BLaER1 treated with 17β-estradiol and CSF1 and Interleukin-3, amounts not matched to agents 10 nM and 100 nM (cell line): ENCODE results near the gene GAREM2.

Experiments
- H3K27ac ChIP-seq, 11 experiments: shearing (Covaris generic); formaldehyde crosslinking; 2 replicates each; pipeline ENCODE4 v1.8.1; 2022
- H3K27me3 ChIP-seq, 11 experiments: shearing (Covaris generic); formaldehyde crosslinking; 2 replicates each; pipeline ENCODE4 v1.8.1; 2022
- H3K36me3 ChIP-seq, 11 experiments: shearing (Covaris generic); formaldehyde crosslinking; 2 replicates each; pipeline ENCODE4 v1.8.1; 2022
- H3K4me1 ChIP-seq, 10 experiments: shearing (Covaris generic); formaldehyde crosslinking; 2 replicates each; pipeline ENCODE4 v1.8.1; 2022
- H3K4me2 ChIP-seq, 11 experiments: shearing (Covaris generic); formaldehyde crosslinking; 2 replicates each; pipeline ENCODE4 v1.8.1; 2022
- H3K4me3 ChIP-seq, 10 experiments: shearing (Covaris generic); formaldehyde crosslinking; 2 replicates each; pipeline ENCODE4 v1.8.1; 2022
- H3K9ac ChIP-seq, 11 experiments: shearing (Covaris generic); formaldehyde crosslinking; 2 replicates each; pipeline ENCODE4 v1.8.1; 2022
- H3K9me3 ChIP-seq, 11 experiments: shearing (Covaris generic); formaldehyde crosslinking; replicated peaks in 1 of 11; 2 replicates each; pipeline ENCODE4 v1.8.1; 2022
- H4K20me1 ChIP-seq, 11 experiments: shearing (Covaris generic); formaldehyde crosslinking; 2 replicates each; pipeline ENCODE4 v1.8.1; 2022
- Cebpa-rat ChIP-seq, 11 experiments: shearing (Covaris generic); IDR thresholded peaks; 2 replicates each; pipeline ENCODE4 v1.8.1; 2022

The GAREM2 gene

DNA sequence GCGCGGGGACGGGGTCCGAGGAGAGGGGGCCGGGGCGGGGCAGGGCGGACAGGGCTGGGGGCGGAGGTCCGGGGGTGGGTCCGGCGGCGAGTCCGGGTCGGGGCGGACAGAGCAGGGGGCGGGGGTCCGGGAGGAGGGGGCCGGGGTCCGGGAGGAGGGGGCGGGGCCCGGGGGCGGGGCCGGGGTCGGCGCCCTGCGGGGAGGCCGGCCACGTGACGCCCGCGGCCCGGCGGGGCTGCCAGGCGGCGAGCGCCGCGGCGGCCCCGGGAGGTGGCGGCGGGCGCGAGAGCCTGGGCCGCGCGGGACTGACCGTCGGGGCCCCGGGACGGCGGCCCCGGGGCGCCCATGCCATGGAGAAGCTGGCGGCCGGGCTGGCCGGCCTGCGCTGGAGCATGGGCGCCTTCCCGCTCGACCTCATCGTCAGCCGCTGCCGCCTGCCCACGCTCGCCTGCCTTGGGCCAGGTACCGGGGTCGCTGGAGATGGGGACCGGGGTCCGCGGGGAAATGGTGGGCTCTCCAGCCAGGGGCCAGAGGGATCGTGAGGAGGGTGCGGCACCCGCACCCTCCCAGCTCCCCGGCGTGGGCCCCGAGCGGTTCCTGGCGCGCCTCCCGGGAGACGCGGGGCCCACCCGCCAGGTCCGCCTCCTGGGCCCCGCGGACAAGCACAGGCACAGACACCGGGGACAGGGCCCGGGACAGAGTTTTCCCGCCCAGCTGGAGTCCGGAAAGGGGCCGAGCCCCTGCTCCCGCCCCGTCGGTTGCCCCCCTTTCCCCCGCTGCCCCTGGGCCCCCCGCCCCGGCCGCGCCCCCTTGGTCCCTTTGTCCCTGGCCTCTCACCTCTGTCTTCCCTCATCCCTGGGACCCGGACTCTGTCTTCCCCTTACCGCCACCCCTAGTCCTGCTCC lies at the start of gene GAREM2:
Gene GAREM2 (plus strand): TSS at position 218 of the 905 bp plus-strand sequence. CDS start 133 bp downstream, at position 351.
- peaks cover 0 to 34% (median 0%) of the 10 kb centered on the region in 11 experiments; a peak in 8 of 22 replicates for H4K20me1 ChIP-seq
- H3K9ac ChIP-seq, result peak within 1 kb of the TSS; percentile 49 to 79 (median 69); a peak in 21 of 22 replicates
- TF ChIP-seq Cebpa-rat (IDR thresholded peaks at IDR 0.05), result no peak
- H3K27ac ChIP-seq, result no peak within 1 kb of the TSS
- H3K4me3 ChIP-seq, result peak within 1 kb of the TSS; percentile 49 to 69 (median 60)
- H3K36me3 ChIP-seq, result no peaks in the 10 kb centered on the region
- H3K27me3 ChIP-seq, result peaks cover 53 to 88% (median 81%) of the 10 kb centered on the region in 11 experiments
- H3K4me1 ChIP-seq, result peaks cover 0 to 4% (median 0%) of the 10 kb centered on the region in 10 experiments; a peak in 3 of 20 replicates
- H3K9me3 ChIP-seq, result peaks cover 0 to 10% (median 0%) of the 10 kb centered on the region in 11 experiments; a peak in 3 of 22 replicates
- peak within 1 kb of the TSS; percentile 87 to 97 (median 93) for H3K4me2 ChIP-seq

GRCh38 chr2:26123426-26123825 lies 49.5 kb upstream of the GAREM2 start:
- peaks cover 0 to 13% (median 0%) of the 10 kb centered on the region in 10 experiments; a peak in 5 of 20 replicates for H3K4me1 ChIP-seq
- H3K4me2 ChIP-seq, result no peak overlapping the region
- H3K27ac ChIP-seq, result no peak overlapping the region
- no peak for TF ChIP-seq Cebpa-rat (IDR thresholded peaks at IDR 0.05)
- H3K36me3 ChIP-seq, result peaks cover 56 to 97% (median 79%) of the 10 kb centered on the region in 11 experiments
- H4K20me1 ChIP-seq, result peaks cover 44 to 100% (median 91%) of the 10 kb centered on the region in 11 experiments
- no peaks in the 10 kb centered on the region for H3K27me3 ChIP-seq
- no peak overlapping the region for H3K9ac ChIP-seq
- H3K4me3 ChIP-seq, result no peak overlapping the region
- no peaks in the 10 kb centered on the region for H3K9me3 ChIP-seq

DNA sequence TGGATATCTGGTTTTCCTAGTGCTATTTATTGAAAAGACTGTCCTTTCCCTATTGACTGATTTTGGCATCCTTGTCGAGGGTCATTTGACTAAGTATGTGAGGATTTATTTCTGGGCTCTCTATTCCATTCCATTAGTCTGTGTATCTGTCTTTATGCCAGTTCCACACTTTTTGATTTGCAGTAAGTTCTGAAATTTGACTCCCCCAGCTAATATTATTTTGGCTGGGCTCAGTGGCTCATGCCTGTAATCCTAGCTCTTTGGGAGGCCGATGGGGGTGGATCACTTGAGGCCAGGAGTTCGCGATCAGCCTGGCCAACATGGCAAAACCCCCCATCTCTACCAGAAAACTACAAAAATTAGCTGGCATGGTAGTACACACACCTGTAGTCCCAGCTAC lies 46.8 kb upstream of the GAREM2 start:
- H3K27ac ChIP-seq, result no peak overlapping the region
- H4K20me1 ChIP-seq, result peaks cover 35 to 100% (median 72%) of the 10 kb centered on the region in 11 experiments
- H3K9ac ChIP-seq, result no peak overlapping the region
- no peaks in the 10 kb centered on the region for H3K9me3 ChIP-seq
- no peak for TF ChIP-seq Cebpa-rat (IDR thresholded peaks at IDR 0.05)
- H3K36me3 ChIP-seq, result peaks cover 59 to 97% (median 78%) of the 10 kb centered on the region in 11 experiments
- no peak overlapping the region for H3K4me3 ChIP-seq
- H3K27me3 ChIP-seq, result no peaks in the 10 kb centered on the region
- H3K4me1 ChIP-seq, result peaks cover 0 to 13% (median 0%) of the 10 kb centered on the region in 10 experiments; a peak in 6 of 20 replicates
- H3K4me2 ChIP-seq, result no peak overlapping the region

DNA sequence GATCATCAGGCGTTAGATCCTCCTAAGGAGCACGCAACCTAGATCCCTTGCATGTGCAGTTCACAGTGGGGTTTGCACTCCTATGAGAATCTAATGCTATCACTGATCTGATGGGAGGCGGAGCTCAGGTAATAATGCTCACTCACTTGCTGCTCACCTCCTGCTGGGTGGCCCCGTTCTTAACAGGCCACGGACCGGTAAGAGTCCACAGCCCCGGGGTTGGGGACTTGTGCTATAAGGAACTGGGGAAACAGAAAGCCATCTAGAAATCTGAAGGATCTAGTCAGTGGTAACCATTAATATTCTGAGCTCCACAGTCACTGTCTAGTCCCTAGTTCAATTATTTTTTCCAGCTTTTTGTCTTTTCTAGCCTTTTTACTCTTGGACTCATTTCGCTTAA lies 44.7 kb upstream of the GAREM2 start:
- Histone ChIP-seq H3K27ac (no peak overlapping the region), H3K4me3 (no peak overlapping the region), H3K4me2 (no peak overlapping the region), H3K36me3 (peaks cover 70 to 100% (median 90%) of the 10 kb centered on the region in 11 experiments), H3K9me3 (no peaks in the 10 kb centered on the region), H3K4me1 (peaks cover 0 to 4% (median 0%) of the 10 kb centered on the region in 10 experiments; a peak in 1 of 20 replicates), H3K9ac (no peak overlapping the region), H4K20me1 (peaks cover 27 to 100% (median 65%) of the 10 kb centered on the region in 11 experiments), H3K27me3 (no peaks in the 10 kb centered on the region)
- no peak for TF ChIP-seq Cebpa-rat (IDR thresholded peaks at IDR 0.05)

- Histone ChIP-seq H3K4me2 (no peak overlapping the region), H4K20me1 (peaks cover 18 to 100% (median 56%) of the 10 kb centered on the region in 11 experiments; a peak in 21 of 22 replicates), H3K9me3 (no peaks in the 10 kb centered on the region), H3K4me3 (no peak overlapping the region), H3K36me3 (peaks cover 78 to 100% (median 96%) of the 10 kb centered on the region in 11 experiments), H3K27ac (no peak overlapping the region), H3K4me1 (peaks cover 0 to 12% (median 0%) of the 10 kb centered on the region in 10 experiments; a peak in 2 of 20 replicates), H3K9ac (no peak overlapping the region), H3K27me3 (no peaks in the 10 kb centered on the region)
- no peak for TF ChIP-seq Cebpa-rat (IDR thresholded peaks at IDR 0.05)
Observed at GRCh38 chr2:26130763-26131162, 42.1 kb upstream of the GAREM2 start.

GRCh38 chr2:26136451-26136850 lies 36.4 kb upstream of the GAREM2 start:
- H3K27me3 ChIP-seq, result no peaks in the 10 kb centered on the region

GRCh38 chr2:26139269-26140183 lies 33.4 kb upstream of the GAREM2 start:
- no peak for TF ChIP-seq Cebpa-rat (IDR thresholded peaks at IDR 0.05)
- no peak overlapping the region for H3K27ac ChIP-seq
- peaks cover 29 to 36% (median 32%) of the 10 kb centered on the region in 11 experiments for H3K36me3 ChIP-seq
- H3K4me1 ChIP-seq, result peaks cover 9 to 27% (median 11%) of the 10 kb centered on the region in 10 experiments; a peak in 18 of 20 replicates
- peaks cover 0 to 48% (median 6%) of the 10 kb centered on the region in 11 experiments; a peak in 11 of 22 replicates for H4K20me1 ChIP-seq
- no peak overlapping the region for H3K4me2 ChIP-seq
- H3K27me3 ChIP-seq, result no peaks in the 10 kb centered on the region
- no peak overlapping the region for H3K4me3 ChIP-seq
- H3K9me3 ChIP-seq, result no peaks in the 10 kb centered on the region
- H3K9ac ChIP-seq, result no peak overlapping the region

More at GRCh38 chr2:26136451-26136850, 36.4 kb upstream of the GAREM2 start:
- Histone ChIP-seq H3K9me3 (no peaks in the 10 kb centered on the region), H3K4me1 (peaks cover 0 to 12% (median 0%) of the 10 kb centered on the region in 10 experiments; a peak in 1 of 20 replicates), H3K27ac (no peak overlapping the region), H3K9ac (no peak overlapping the region), H3K4me3 (no peak overlapping the region), H3K36me3 (peaks cover 58 to 66% (median 62%) of the 10 kb centered on the region in 11 experiments), H3K4me2 (no peak overlapping the region), H4K20me1 (peaks cover 0 to 78% (median 31%) of the 10 kb centered on the region in 11 experiments; a peak in 15 of 22 replicates)
- TF ChIP-seq Cebpa-rat (IDR thresholded peaks at IDR 0.05), result no peak

DNA sequence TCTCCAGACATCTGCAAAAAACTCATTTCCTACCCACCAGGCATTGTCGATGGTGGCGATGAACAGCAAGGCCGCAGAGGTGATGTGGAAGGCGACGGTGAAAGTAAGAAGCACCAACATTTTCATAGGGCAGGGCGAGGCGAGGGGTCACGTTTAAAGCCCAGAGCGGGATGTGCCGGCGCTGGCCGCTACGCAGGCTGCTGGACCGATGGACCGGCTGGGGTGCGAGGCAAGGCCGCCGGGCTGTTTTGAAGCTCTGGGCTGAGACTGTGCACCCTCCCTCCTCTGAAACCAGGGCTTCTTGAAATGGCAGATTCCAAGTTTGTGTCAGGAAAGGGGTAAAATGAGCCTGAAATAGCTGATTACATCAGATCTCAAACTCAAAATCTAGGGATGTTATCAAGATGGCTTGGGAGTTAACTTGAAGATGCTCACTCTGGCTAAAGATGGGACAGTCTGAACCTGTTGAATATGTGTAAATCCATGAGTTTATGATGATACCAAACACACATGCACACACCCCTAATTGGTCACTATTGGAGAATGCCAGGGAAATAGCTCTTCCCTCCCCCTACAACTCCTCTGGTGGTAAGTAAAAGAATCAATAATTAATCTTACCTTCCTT lies 31.6 kb upstream of the GAREM2 start:
- Histone ChIP-seq H3K4me2 (no peak overlapping the region), H3K9ac (no peak overlapping the region), H3K27me3 (no peaks in the 10 kb centered on the region), H4K20me1 (peaks cover 0 to 32% (median 0%) of the 10 kb centered on the region in 11 experiments; a peak in 5 of 22 replicates), H3K9me3 (no peaks in the 10 kb centered on the region), H3K36me3 (peaks cover 12 to 18% (median 15%) of the 10 kb centered on the region in 11 experiments; a peak in 21 of 22 replicates), H3K27ac (no peak overlapping the region), H3K4me1 (peaks cover 9 to 21% (median 15%) of the 10 kb centered on the region in 10 experiments; a peak in 18 of 20 replicates), H3K4me3 (no peak overlapping the region)
- no peak for TF ChIP-seq Cebpa-rat (IDR thresholded peaks at IDR 0.05)
